A549 treated with GW870086 at 1 μM for 4 hours (cell line): Measurements from ENCODE around the gene MYO3B. TPM values are rescaled to one million over a fixed set of nuclear protein-coding genes. Genes with fewer than 3 reads are reported as not detected.

Source experiments
- total RNA-seq: library from RNA; stranded (reverse); fragments of 200-300 nt; extraction: Qiagen RNA extraction; gene quantifications from 5 replicates; pipeline ENCODE4 v1.2.3, GENCODE V29; 2022; ENCODE audit warnings: low read depth

The MYO3B gene, protein sequence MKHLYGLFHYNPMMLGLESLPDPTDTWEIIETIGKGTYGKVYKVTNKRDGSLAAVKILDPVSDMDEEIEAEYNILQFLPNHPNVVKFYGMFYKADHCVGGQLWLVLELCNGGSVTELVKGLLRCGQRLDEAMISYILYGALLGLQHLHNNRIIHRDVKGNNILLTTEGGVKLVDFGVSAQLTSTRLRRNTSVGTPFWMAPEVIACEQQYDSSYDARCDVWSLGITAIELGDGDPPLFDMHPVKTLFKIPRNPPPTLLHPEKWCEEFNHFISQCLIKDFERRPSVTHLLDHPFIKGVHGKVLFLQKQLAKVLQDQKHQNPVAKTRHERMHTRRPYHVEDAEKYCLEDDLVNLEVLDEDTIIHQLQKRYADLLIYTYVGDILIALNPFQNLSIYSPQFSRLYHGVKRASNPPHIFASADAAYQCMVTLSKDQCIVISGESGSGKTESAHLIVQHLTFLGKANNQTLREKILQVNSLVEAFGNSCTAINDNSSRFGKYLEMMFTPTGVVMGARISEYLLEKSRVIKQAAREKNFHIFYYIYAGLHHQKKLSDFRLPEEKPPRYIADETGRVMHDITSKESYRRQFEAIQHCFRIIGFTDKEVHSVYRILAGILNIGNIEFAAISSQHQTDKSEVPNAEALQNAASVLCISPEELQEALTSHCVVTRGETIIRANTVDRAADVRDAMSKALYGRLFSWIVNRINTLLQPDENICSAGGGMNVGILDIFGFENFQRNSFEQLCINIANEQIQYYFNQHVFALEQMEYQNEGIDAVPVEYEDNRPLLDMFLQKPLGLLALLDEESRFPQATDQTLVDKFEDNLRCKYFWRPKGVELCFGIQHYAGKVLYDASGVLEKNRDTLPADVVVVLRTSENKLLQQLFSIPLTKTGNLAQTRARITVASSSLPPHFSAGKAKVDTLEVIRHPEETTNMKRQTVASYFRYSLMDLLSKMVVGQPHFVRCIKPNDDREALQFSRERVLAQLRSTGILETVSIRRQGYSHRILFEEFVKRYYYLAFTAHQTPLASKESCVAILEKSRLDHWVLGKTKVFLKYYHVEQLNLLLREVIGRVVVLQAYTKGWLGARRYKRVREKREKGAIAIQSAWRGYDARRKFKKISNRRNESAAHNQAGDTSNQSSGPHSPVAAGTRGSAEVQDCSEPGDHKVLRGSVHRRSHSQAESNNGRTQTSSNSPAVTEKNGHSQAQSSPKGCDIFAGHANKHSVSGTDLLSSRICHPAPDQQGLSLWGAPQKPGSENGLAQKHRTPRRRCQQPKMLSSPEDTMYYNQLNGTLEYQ (N-terminal part only)
- not detected in 5 replicates for total RNA-seq

DNA sequence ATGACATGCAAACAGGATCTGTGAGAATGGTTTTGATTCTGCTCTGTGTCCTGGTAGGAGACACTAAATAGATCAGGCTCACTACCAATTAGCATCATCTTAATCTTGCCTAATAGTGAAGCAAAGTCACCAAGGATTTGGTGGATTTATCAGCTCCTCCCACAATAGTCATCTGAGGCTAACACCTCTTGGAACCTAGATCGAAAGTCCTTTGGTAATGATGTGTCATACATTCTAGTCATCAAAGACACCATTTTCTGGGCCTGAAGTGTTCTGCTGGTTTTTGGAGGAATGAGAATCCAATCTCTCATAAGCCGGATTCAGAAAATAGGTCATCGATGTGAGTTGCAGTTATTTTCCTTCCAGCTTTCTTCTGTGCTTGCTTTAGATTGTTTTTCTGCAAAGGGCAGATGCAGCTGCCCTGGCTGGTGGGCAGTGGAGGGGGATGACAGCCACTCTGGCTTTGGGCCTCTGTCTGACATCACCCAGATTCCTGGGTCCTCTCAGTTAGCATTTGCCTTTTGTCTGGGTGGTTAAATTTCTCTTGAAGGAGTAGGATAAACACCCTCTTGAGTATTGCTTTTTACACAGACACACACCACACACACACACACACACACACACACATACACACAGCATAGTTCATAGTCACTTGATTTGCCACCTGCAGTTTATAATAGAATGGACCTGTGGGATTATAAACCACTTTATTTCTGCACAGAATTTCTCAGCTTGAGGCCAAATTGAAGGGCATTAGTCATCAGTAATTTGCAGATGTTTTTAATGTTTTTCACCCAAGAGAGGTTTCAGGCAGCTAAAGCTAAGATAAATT, at the start of gene MYO3B:
TSS of gene MYO3B (plus strand) at position 198 of the 832 bp plus-strand sequence. CDS start at position 339, 141 bp downstream.

